ENCODE measurements around the gene SPHKAP.

DNA sequence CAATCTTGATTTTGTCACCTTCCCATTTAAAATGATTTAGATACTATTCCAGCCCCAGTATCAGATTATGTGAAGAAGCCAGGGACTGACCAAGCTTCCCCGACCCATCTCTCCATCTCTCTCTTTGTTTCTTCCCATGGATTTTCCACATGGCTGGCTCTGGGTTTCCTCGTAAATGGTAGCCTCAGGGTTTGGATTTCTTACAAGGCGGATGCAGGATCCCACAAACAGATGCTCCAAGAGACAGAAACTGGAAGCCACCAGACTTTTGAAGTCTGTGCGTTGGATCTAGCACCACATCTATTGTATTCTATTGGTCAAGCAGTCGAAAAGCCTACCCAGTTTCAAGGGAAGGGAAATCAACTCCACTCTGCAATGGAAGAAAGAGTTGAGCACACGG is 46.0 kb upstream of the SPHKAP start:
- TF ChIP-seq, protein P1, sequence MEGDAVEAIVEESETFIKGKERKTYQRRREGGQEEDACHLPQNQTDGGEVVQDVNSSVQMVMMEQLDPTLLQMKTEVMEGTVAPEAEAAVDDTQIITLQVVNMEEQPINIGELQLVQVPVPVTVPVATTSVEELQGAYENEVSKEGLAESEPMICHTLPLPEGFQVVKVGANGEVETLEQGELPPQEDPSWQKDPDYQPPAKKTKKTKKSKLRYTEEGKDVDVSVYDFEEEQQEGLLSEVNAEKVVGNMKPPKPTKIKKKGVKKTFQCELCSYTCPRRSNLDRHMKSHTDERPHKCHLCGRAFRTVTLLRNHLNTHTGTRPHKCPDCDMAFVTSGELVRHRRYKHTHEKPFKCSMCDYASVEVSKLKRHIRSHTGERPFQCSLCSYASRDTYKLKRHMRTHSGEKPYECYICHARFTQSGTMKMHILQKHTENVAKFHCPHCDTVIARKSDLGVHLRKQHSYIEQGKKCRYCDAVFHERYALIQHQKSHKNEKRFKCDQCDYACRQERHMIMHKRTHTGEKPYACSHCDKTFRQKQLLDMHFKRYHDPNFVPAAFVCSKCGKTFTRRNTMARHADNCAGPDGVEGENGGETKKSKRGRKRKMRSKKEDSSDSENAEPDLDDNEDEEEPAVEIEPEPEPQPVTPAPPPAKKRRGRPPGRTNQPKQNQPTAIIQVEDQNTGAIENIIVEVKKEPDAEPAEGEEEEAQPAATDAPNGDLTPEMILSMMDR (tag by site-specific recombination; IDR thresholded peaks at IDR 0.05), result no peak
- no peak for TF ChIP-seq ZEB2 (tag by site-specific recombination; IDR thresholded peaks at IDR 0.05)
- no peak for TF ChIP-seq ZNF785 (tag by site-specific recombination; IDR thresholded peaks at IDR 0.05)
- TF ChIP-seq, protein P2, sequence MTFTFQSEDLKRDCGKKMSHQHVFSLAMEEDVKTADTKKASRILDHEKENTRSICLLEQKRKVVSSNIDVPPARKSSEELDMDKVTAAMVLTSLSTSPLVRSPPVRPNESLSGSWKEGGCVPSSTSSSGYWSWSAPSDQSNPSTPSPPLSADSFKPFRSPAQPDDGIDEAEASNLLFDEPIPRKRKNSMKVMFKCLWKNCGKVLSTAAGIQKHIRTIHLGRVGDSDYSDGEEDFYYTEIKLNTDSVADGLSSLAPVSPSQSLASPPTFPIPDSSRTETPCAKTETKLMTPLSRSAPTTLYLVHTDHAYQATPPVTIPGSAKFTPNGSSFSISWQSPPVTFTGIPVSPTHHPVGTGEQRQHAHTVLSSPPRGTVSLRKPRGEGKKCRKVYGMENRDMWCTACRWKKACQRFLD (tag by site-specific recombination; IDR thresholded peaks at IDR 0.05), result no peak
- TF ChIP-seq YY1 (tag by site-specific recombination; IDR thresholded peaks at IDR 0.05), result no peak

All from HEK293 (cell line).